ENCODE results near the gene KRTAP4-12. TPM values are rescaled to one million over a fixed set of nuclear protein-coding genes. Genes with fewer than 3 reads are reported as not detected.
"Not testable (repeated sequence)": the region's sequence is repeated elsewhere in the genome, so short reads cannot be mapped to it uniquely, and the experiment has no call there.

The KRTAP4-12 gene
- total RNA-seq, 2 donors from 2014 or later, result not detected

- not testable (repeated sequence) for DNase-seq; H3K9me3 Mint-ChIP-seq; ATAC-seq (replicated peaks in 1 of 2); H3K36me3 Mint-ChIP-seq (ENCODE audit: insufficient read depth in 2 of 2); H3K27ac Mint-ChIP-seq; H3K4me1 Mint-ChIP-seq (ENCODE audit: low read depth); H3K4me3 Mint-ChIP-seq
- peaks cover 17% of the 10 kb centered on the region for H3K27me3 Mint-ChIP-seq (ENCODE audit: low read depth)
Measured at GRCh38 chr17:41099682-41100480, 24.1 kb downstream of the KRTAP4-12 start.

GRCh38 chr17:41098481-41098880 lies 25.5 kb downstream of the KRTAP4-12 start:
- Mint-ChIP-seq H3K4me1 (ENCODE audit: low read depth) (peaks cover 7% of the 10 kb centered on the region), H3K36me3 (ENCODE audit: insufficient read depth in 2 of 2) (no peaks in the 10 kb centered on the region), H3K4me3 (no peak overlapping the region), H3K27ac (no peak overlapping the region), H3K27me3 (ENCODE audit: low read depth) (peaks cover 17% of the 10 kb centered on the region), H3K9me3 (no peaks in the 10 kb centered on the region)
- ATAC-seq (replicated peaks in 1 of 2) (no peak), DNase-seq (no peak)

- DNase-seq (no peak), ATAC-seq (replicated peaks in 1 of 2) (no peak)
- peak within 1 kb of the TSS; percentile 24 for H3K27ac Mint-ChIP-seq
- peaks cover 17% of the 10 kb centered on the region for H3K27me3 Mint-ChIP-seq (ENCODE audit: low read depth)
- H3K36me3 Mint-ChIP-seq (ENCODE audit: insufficient read depth in 2 of 2), result no peaks in the 10 kb centered on the region
- no peaks in the 10 kb centered on the region for H3K9me3 Mint-ChIP-seq
- H3K4me3 Mint-ChIP-seq, result no peak within 1 kb of the TSS
- H3K4me1 Mint-ChIP-seq (ENCODE audit: low read depth), result peaks cover 7% of the 10 kb centered on the region
Measured at GRCh38 chr17:41098042-41098441, 25.9 kb downstream of the KRTAP4-12 start, which contains the start of gene KRTAP4-8. Gene KRTAP4-8, minus strand, starts transcription at chr17:41098142. Its CDS starts 58 bp downstream, at chr17:41098084.

- ATAC-seq (replicated peaks in 1 of 2) (no peak), DNase-seq (no peak)
- no peaks in the 10 kb centered on the region for H3K9me3 Mint-ChIP-seq
- H3K36me3 Mint-ChIP-seq (ENCODE audit: insufficient read depth in 2 of 2), result no peaks in the 10 kb centered on the region
- H3K27ac Mint-ChIP-seq, result no peak overlapping the region
- peaks cover 17% of the 10 kb centered on the region for H3K27me3 Mint-ChIP-seq (ENCODE audit: low read depth)
- H3K4me1 Mint-ChIP-seq (ENCODE audit: low read depth), result peaks cover 7% of the 10 kb centered on the region
- no peak overlapping the region for H3K4me3 Mint-ChIP-seq
Measured at GRCh38 chr17:41096055-41096454, 27.9 kb downstream of the KRTAP4-12 start.

- not testable (repeated sequence) for H3K4me3 Mint-ChIP-seq; H3K27me3 Mint-ChIP-seq (ENCODE audit: low read depth); H3K4me1 Mint-ChIP-seq (ENCODE audit: low read depth); DNase-seq; H3K36me3 Mint-ChIP-seq (ENCODE audit: insufficient read depth in 2 of 2); H3K27ac Mint-ChIP-seq; ATAC-seq (replicated peaks in 1 of 2); H3K9me3 Mint-ChIP-seq
Measured at GRCh38 chr17:41088760-41089352, 35.1 kb downstream of the KRTAP4-12 start.

- ATAC-seq (replicated peaks in 1 of 2); H3K4me3 Mint-ChIP-seq; H3K27ac Mint-ChIP-seq; DNase-seq; H3K9me3 Mint-ChIP-seq; H3K36me3 Mint-ChIP-seq (ENCODE audit: insufficient read depth in 2 of 2); H3K4me1 Mint-ChIP-seq (ENCODE audit: low read depth): not testable (repeated sequence)
- H3K27me3 Mint-ChIP-seq (ENCODE audit: low read depth), result peaks cover 10% of the 10 kb centered on the region
Measured at GRCh38 chr17:41084100-41084856, 39.7 kb downstream of the KRTAP4-12 start, which contains the start of gene KRTAP4-7. Gene KRTAP4-7, plus strand, starts transcription at chr17:41084150. Its CDS starts 57 bp downstream, at chr17:41084207.

- not testable (repeated sequence) for H3K4me3 Mint-ChIP-seq; H3K9me3 Mint-ChIP-seq; ATAC-seq (replicated peaks in 1 of 2); H3K4me1 Mint-ChIP-seq (ENCODE audit: low read depth); H3K36me3 Mint-ChIP-seq (ENCODE audit: insufficient read depth in 2 of 2); DNase-seq; H3K27ac Mint-ChIP-seq
- peaks cover 10% of the 10 kb centered on the region for H3K27me3 Mint-ChIP-seq (ENCODE audit: low read depth)
Measured at GRCh38 chr17:41083427-41083826, 40.6 kb downstream of the KRTAP4-12 start.

GRCh38 chr17:41082626-41083025 lies 41.4 kb downstream of the KRTAP4-12 start:
- H3K4me1 Mint-ChIP-seq (ENCODE audit: low read depth), result no peaks in the 10 kb centered on the region
- DNase-seq (no peak), ATAC-seq (replicated peaks in 1 of 2) (no peak)
- H3K9me3 Mint-ChIP-seq, result no peaks in the 10 kb centered on the region
- H3K4me3 Mint-ChIP-seq, result no peak overlapping the region
- H3K36me3 Mint-ChIP-seq (ENCODE audit: insufficient read depth in 2 of 2), result no peaks in the 10 kb centered on the region
- peaks cover 10% of the 10 kb centered on the region for H3K27me3 Mint-ChIP-seq (ENCODE audit: low read depth)
- no peak overlapping the region for H3K27ac Mint-ChIP-seq

GRCh38 chr17:41076788-41077187 lies 47.2 kb downstream of the KRTAP4-12 start:
- no peak overlapping the region for H3K27ac Mint-ChIP-seq
- no peak overlapping the region for H3K4me3 Mint-ChIP-seq

GRCh38 chr17:41073676-41074075 lies 50.3 kb downstream of the KRTAP4-12 start:
- H3K36me3 Mint-ChIP-seq (ENCODE audit: insufficient read depth in 2 of 2), result no peaks in the 10 kb centered on the region
- H3K27me3 Mint-ChIP-seq (ENCODE audit: low read depth), result peaks cover 22% of the 10 kb centered on the region
- H3K27ac Mint-ChIP-seq, result no peak overlapping the region
- H3K4me3 Mint-ChIP-seq, result no peak overlapping the region
- no peak for DNase-seq
- ATAC-seq (replicated peaks in 1 of 2), result no peak
- no peaks in the 10 kb centered on the region for H3K4me1 Mint-ChIP-seq (ENCODE audit: low read depth)
- H3K9me3 Mint-ChIP-seq, result no peaks in the 10 kb centered on the region

More at GRCh38 chr17:41076788-41077187, 47.2 kb downstream of the KRTAP4-12 start:
- Mint-ChIP-seq H3K9me3 (no peaks in the 10 kb centered on the region), H3K36me3 (ENCODE audit: insufficient read depth in 2 of 2) (no peaks in the 10 kb centered on the region), H3K4me1 (ENCODE audit: low read depth) (no peaks in the 10 kb centered on the region), H3K27me3 (ENCODE audit: low read depth) (peaks cover 32% of the 10 kb centered on the region)
- DNase-seq (no peak), ATAC-seq (replicated peaks in 1 of 2) (no peak)

Other genes starting within 250 kb of the KRTAP4-12 start
- gene KRT20, start 238.9 kb downstream of the KRTAP4-12 start, total RNA-seq, result not detected
- gene KRT23, start 186.5 kb downstream of the KRTAP4-12 start, total RNA-seq, result not detected
- not detected for gene KRT39, start 157.2 kb downstream of the KRTAP4-12 start, total RNA-seq
- not detected for gene KRT40, start 139.9 kb downstream of the KRTAP4-12 start, total RNA-seq
- not detected for gene KRTAP3-3, start 130.0 kb downstream of the KRTAP4-12 start, total RNA-seq
- not detected for gene KRTAP3-2, start 124.3 kb downstream of the KRTAP4-12 start, total RNA-seq
- gene KRTAP3-1, start 115.1 kb downstream of the KRTAP4-12 start, total RNA-seq, result not detected
- not detected for gene KRTAP1-5, start 97.0 kb downstream of the KRTAP4-12 start, total RNA-seq
- gene KRTAP1-4, start 94.0 kb downstream of the KRTAP4-12 start, total RNA-seq, result not detected
- not detected for gene KRTAP1-3, start 89.3 kb downstream of the KRTAP4-12 start, total RNA-seq
- gene KRTAP1-1, start 82.7 kb downstream of the KRTAP4-12 start, total RNA-seq, result not detected
- gene KRTAP2-1, start 76.9 kb downstream of the KRTAP4-12 start, total RNA-seq, result not detected
- not detected for gene KRTAP2-2, start 69.0 kb downstream of the KRTAP4-12 start, total RNA-seq
- gene KRTAP2-3, start 64.1 kb downstream of the KRTAP4-12 start, total RNA-seq, result not detected
- not detected for gene KRTAP2-4, start 58.3 kb downstream of the KRTAP4-12 start, total RNA-seq
- gene KRTAP4-7, start 40.0 kb downstream of the KRTAP4-12 start, total RNA-seq, result not detected
- gene KRTAP4-8, start 26.0 kb downstream of the KRTAP4-12 start, total RNA-seq, result not detected
- not detected for gene KRTAP4-16, start 22.0 kb downstream of the KRTAP4-12 start, total RNA-seq
- not detected for gene KRTAP4-9, start 18.8 kb downstream of the KRTAP4-12 start, total RNA-seq
- not detected for gene KRTAP4-11, start 5.8 kb downstream of the KRTAP4-12 start, total RNA-seq
- gene KRTAP4-6, start 16.4 kb upstream of the KRTAP4-12 start, total RNA-seq, result not detected
- gene KRTAP4-5, start 25.6 kb upstream of the KRTAP4-12 start, total RNA-seq, result not detected
- not detected for gene KRTAP4-4, start 36.6 kb upstream of the KRTAP4-12 start, total RNA-seq
- not detected for gene KRTAP4-3, start 44.0 kb upstream of the KRTAP4-12 start, total RNA-seq
- not detected for gene KRTAP4-2, start 54.0 kb upstream of the KRTAP4-12 start, total RNA-seq
- gene KRTAP4-1, start 60.7 kb upstream of the KRTAP4-12 start, total RNA-seq, result not detected
- gene KRTAP9-1, start 65.7 kb upstream of the KRTAP4-12 start, total RNA-seq, result not detected
- gene KRTAP9-2, start 102.5 kb upstream of the KRTAP4-12 start, total RNA-seq, result not detected
- not detected for gene KRTAP9-3, start 108.3 kb upstream of the KRTAP4-12 start, total RNA-seq
- gene KRTAP9-8, start 113.8 kb upstream of the KRTAP4-12 start, total RNA-seq, result not detected
- gene KRTAP9-4, start 125.5 kb upstream of the KRTAP4-12 start, total RNA-seq, result not detected
- not detected for gene KRTAP9-9, start 131.2 kb upstream of the KRTAP4-12 start, total RNA-seq
- gene KRTAP9-6, start 141.2 kb upstream of the KRTAP4-12 start, total RNA-seq, result not detected
- not detected for gene KRTAP9-7, start 151.5 kb upstream of the KRTAP4-12 start, total RNA-seq
- gene KRTAP29-1, start 178.7 kb upstream of the KRTAP4-12 start, total RNA-seq, result not detected
- not detected for gene KRTAP16-1, start 185.1 kb upstream of the KRTAP4-12 start, total RNA-seq
- not detected for gene KRTAP17-1, start 191.5 kb upstream of the KRTAP4-12 start, total RNA-seq
- gene KRT33A, start 226.6 kb upstream of the KRTAP4-12 start, total RNA-seq, result not detected
- not detected for gene KRT33B, start 245.6 kb upstream of the KRTAP4-12 start, total RNA-seq